SHP77 (cell line): ENCODE results near the gene TUT4.

Experiments used
- DNase-seq, 2 experiments: peaks; one replicate each; lab custom pipeline; 2025; lab: John Stamatoyannopoulos, UW

The TUT4 gene

GRCh38 chr1:52472384-52472783 lies 80.5 kb downstream of the TUT4 start:
- DNase-seq: no peak

- DNase-seq: no peak
Observed at GRCh38 chr1:52469108-52469507, 83.8 kb downstream of the TUT4 start.

- DNase-seq: no peak
Observed at GRCh38 chr1:52463891-52464290, 89.0 kb downstream of the TUT4 start.

GRCh38 chr1:52461821-52462220 lies 91.1 kb downstream of the TUT4 start:
- DNase-seq: no peak

GRCh38 chr1:52460694-52461093 lies 92.2 kb downstream of the TUT4 start:
- no peak for DNase-seq

- no peak for DNase-seq
Observed at GRCh38 chr1:52455686-52456085, 97.2 kb downstream of the TUT4 start.

- DNase-seq: no peak
Observed at GRCh38 chr1:52454779-52455178, 98.1 kb downstream of the TUT4 start.

- no peak for DNase-seq
Observed at GRCh38 chr1:52454127-52454526, 98.8 kb downstream of the TUT4 start.

GRCh38 chr1:52444463-52444862 lies 108.4 kb downstream of the TUT4 start:
- DNase-seq: no peak

- DNase-seq: no peak
Observed at GRCh38 chr1:52439976-52440375, 112.9 kb downstream of the TUT4 start.

GRCh38 chr1:52436817-52437216 lies 116.1 kb downstream of the TUT4 start:
- DNase-seq: no peak

GRCh38 chr1:52435650-52436049 lies 117.2 kb downstream of the TUT4 start:
- no peak for DNase-seq

- no peak for DNase-seq
Observed at GRCh38 chr1:52435211-52435610, 117.7 kb downstream of the TUT4 start.

GRCh38 chr1:52432807-52433206 lies 120.1 kb downstream of the TUT4 start:
- DNase-seq: no peak

- no peak for DNase-seq
Observed at GRCh38 chr1:52427152-52427551, 125.7 kb downstream of the TUT4 start.

- no peak for DNase-seq
Observed at GRCh38 chr1:52426371-52426770, 126.5 kb downstream of the TUT4 start.

- no peak for DNase-seq
Observed at GRCh38 chr1:52424813-52425212, 128.1 kb downstream of the TUT4 start.

GRCh38 chr1:52424231-52424636 lies 128.7 kb downstream of the TUT4 start:
- no peak for DNase-seq

GRCh38 chr1:52423771-52424170 lies 129.1 kb downstream of the TUT4 start:
- no peak for DNase-seq

- no peak for DNase-seq
Observed at GRCh38 chr1:52423055-52423454, 129.8 kb downstream of the TUT4 start.

- no peak for DNase-seq
Observed at GRCh38 chr1:52420713-52421112, 132.2 kb downstream of the TUT4 start.

GRCh38 chr1:52416811-52417210 lies 136.1 kb downstream of the TUT4 start:
- no peak for DNase-seq

GRCh38 chr1:52414942-52415341 lies 137.9 kb downstream of the TUT4 start:
- no peak for DNase-seq

- DNase-seq: no peak
Observed at GRCh38 chr1:52413410-52413989, 139.4 kb downstream of the TUT4 start.

GRCh38 chr1:52404975-52405338 lies 147.9 kb downstream of the TUT4 start:
- no peak for DNase-seq
